Mesodermal cell (in vitro differentiated cells): ENCODE data around the gene RBM15B.

ENCODE experiments used
- H3K27ac ChIP-seq: 2 replicates; pipeline ENCODE4 v1.7.0; 2013; ENCODE audit warnings: mild to moderate bottlenecking, low read depth, low read length, moderate library complexity; ENCODE audit not compliant: severe bottlenecking
- H3K36me3 ChIP-seq: 2 replicates; pipeline ENCODE4 v1.7.1; 2013; ENCODE audit warnings: mild to moderate bottlenecking, low read length, moderate library complexity; ENCODE audit not compliant: control insufficient read depth, insufficient read depth
- H3K4me1 ChIP-seq: one replicate; pipeline ENCODE4 v1.7.1; 2013; ENCODE audit warnings: mild to moderate bottlenecking, low read length; ENCODE audit not compliant: insufficient read depth, control insufficient read depth, poor library complexity, severe bottlenecking
- H3K4me3 ChIP-seq: 2 replicates; pipeline ENCODE4 v1.7.0; 2013; ENCODE audit warnings: low read length, control low read depth, mild to moderate bottlenecking; ENCODE audit not compliant: insufficient read depth, poor library complexity, severe bottlenecking; ENCODE audit errors: extremely low read depth
- H3K9me3 ChIP-seq: 2 replicates; pipeline ENCODE4 v1.7.1; 2013; ENCODE audit warnings: mild to moderate bottlenecking, low read length, moderate library complexity; ENCODE audit not compliant: control insufficient read depth
- WGBS, 2 experiments: methylation state at CpG; one replicate each; pipeline ENCODE4 v1.1.5; 2013; ENCODE audit warnings: missing lambda C conversion rate in 2 of 2; ENCODE audit not compliant: insufficient coverage in 2 of 2; 5-methylcytosine and 5-hydroxymethylcytosine counted together

Gene RBM15B

GRCh38 chr3:51408813-51409212, 17.7 kb downstream of the RBM15B start:
- Histone ChIP-seq H3K4me1 (no peaks in the 10 kb centered on the region), H3K9me3 (no peaks in the 10 kb centered on the region), H3K36me3 (peaks cover 65% of the 10 kb centered on the region), H3K27ac (no peak overlapping the region), H3K4me3 (no peak overlapping the region)
- 100% methylated on average over 1 to 2 of the region's 2 CpGs for WGBS, 2 experiments

- H3K9me3 ChIP-seq, result no peaks in the 10 kb centered on the region
- 100% methylated on average over 1 of the region's 3 CpGs; no CpG with 5 or more reads in 1 of the 2 experiments for WGBS, 2 experiments
- H3K27ac ChIP-seq, result no peak overlapping the region
- H3K36me3 ChIP-seq, result peaks cover 73% of the 10 kb centered on the region
- H3K4me1 ChIP-seq, result no peaks in the 10 kb centered on the region
- no peak overlapping the region for H3K4me3 ChIP-seq
These were observed 31.1 kb downstream of the RBM15B start for GRCh38 chr3:51422211-51422610.

GRCh38 chr3:51426921-51427320, 35.8 kb downstream of the RBM15B start:
- H3K27ac ChIP-seq, result no peak overlapping the region
- H3K4me3 ChIP-seq, result no peak overlapping the region
- 67% methylated on average over 1 of the region's 4 CpGs; no CpG with 5 or more reads in 1 of the 2 experiments for WGBS, 2 experiments
- H3K36me3 ChIP-seq, result peaks cover 71% of the 10 kb centered on the region
- no peaks in the 10 kb centered on the region for H3K4me1 ChIP-seq
- H3K9me3 ChIP-seq, result no peaks in the 10 kb centered on the region

GRCh38 chr3:51429138-51429537, 38.1 kb downstream of the RBM15B start:
- H3K27ac ChIP-seq, result no peak overlapping the region
- 94 to 100% methylated on average over 3 of the region's 3 CpGs for WGBS, 2 experiments
- H3K36me3 ChIP-seq, result peaks cover 73% of the 10 kb centered on the region
- H3K4me3 ChIP-seq, result no peak overlapping the region
- H3K9me3 ChIP-seq, result no peaks in the 10 kb centered on the region
- no peaks in the 10 kb centered on the region for H3K4me1 ChIP-seq

- WGBS, 2 experiments, result 100% methylated on average over 1 to 2 of the region's 5 CpGs
These were observed 43.0 kb downstream of the RBM15B start for GRCh38 chr3:51434110-51434509.

GRCh38 chr3:51434746-51435327, 43.8 kb downstream of the RBM15B start:
- peaks cover 48% of the 10 kb centered on the region for H3K36me3 ChIP-seq
- no peak overlapping the region for H3K4me3 ChIP-seq
- H3K27ac ChIP-seq, result no peak overlapping the region
- no peaks in the 10 kb centered on the region for H3K9me3 ChIP-seq
- H3K4me1 ChIP-seq, result no peaks in the 10 kb centered on the region

More at GRCh38 chr3:51434110-51434509, 43.0 kb downstream of the RBM15B start:
- no peaks in the 10 kb centered on the region for H3K4me1 ChIP-seq
- no peak overlapping the region for H3K27ac ChIP-seq
- no peak overlapping the region for H3K4me3 ChIP-seq
- H3K36me3 ChIP-seq, result peaks cover 49% of the 10 kb centered on the region
- H3K9me3 ChIP-seq, result no peaks in the 10 kb centered on the region

- H3K36me3 ChIP-seq, result peaks cover 51% of the 10 kb centered on the region
- no peak overlapping the region for H3K4me3 ChIP-seq
- H3K9me3 ChIP-seq, result no peaks in the 10 kb centered on the region
- WGBS, 2 experiments, result 80 to 83% methylated on average over 5 to 6 of the region's 8 CpGs
- no peaks in the 10 kb centered on the region for H3K4me1 ChIP-seq
- H3K27ac ChIP-seq, result no peak overlapping the region
These were observed 46.0 kb downstream of the RBM15B start for GRCh38 chr3:51436998-51437639.

GRCh38 chr3:51441282-51442030, 50.4 kb downstream of the RBM15B start:
- H3K9me3 ChIP-seq, result no peaks in the 10 kb centered on the region
- H3K4me3 ChIP-seq, result no peak overlapping the region
- H3K27ac ChIP-seq, result no peak overlapping the region
- peaks cover 45% of the 10 kb centered on the region for H3K36me3 ChIP-seq
- no peaks in the 10 kb centered on the region for H3K4me1 ChIP-seq
- WGBS, 2 experiments, result 98 to 100% methylated on average over 3 to 5 of the region's 8 CpGs

- WGBS, 2 experiments, result 67% methylated on average over 1 of the region's 4 CpGs; no CpG with 5 or more reads in 1 of the 2 experiments
- H3K36me3 ChIP-seq, result peaks cover 30% of the 10 kb centered on the region
- no peaks in the 10 kb centered on the region for H3K9me3 ChIP-seq
- peaks cover 6% of the 10 kb centered on the region for H3K4me1 ChIP-seq
- H3K27ac ChIP-seq, result no peak overlapping the region
- H3K4me3 ChIP-seq, result no peak overlapping the region
These were observed 54.6 kb downstream of the RBM15B start for GRCh38 chr3:51445544-51446280.
